WTC11 (cell line): Measurements from ENCODE around the gene PRODH. TPM values are rescaled to one million over a fixed set of nuclear protein-coding genes. Genes with fewer than 3 reads are reported as not detected.

ENCODE experiments used
- ATAC-seq: fragments of 200-7000 bp; cut with Tn5 transposase; 2 replicates; pipeline ENCODE4 v1.10.0; 2021; ENCODE audit warnings: mild to moderate bottlenecking, moderate library complexity
- CTCF ChIA-PET: fragments of 300-600 bp; sonication (Branson Sonifier 250); formaldehyde crosslinking; loops from one replicate; lab custom pipeline; 2021; ENCODE audit warnings: antibody characterized with exemption; lab: Charles Lee
- POLR2A ChIA-PET: fragments of 350-600 bp; sonication (Branson Sonifier 250); formaldehyde crosslinking; loops from one replicate; lab custom pipeline; 2021; ENCODE audit warnings: antibody characterized with exemption; lab: Charles Lee
- DNase-seq: peaks from one replicate; pipeline ENCODE4 v3.0.0; 2021; ENCODE audit warnings: low spot score
- H3K27ac Mint-ChIP-seq: 2 replicates; pipeline ENCODE4 v1.8.0; 2021; ENCODE audit warnings: mixed read lengths
- H3K27me3 Mint-ChIP-seq: 2 replicates; pipeline ENCODE4 v1.8.0; 2021; ENCODE audit warnings: low read depth, mild to moderate bottlenecking, moderate library complexity, mixed read lengths
- H3K36me3 Mint-ChIP-seq: 2 replicates; pipeline ENCODE4 v1.8.0; 2021; ENCODE audit warnings: mixed read lengths
- H3K4me1 Mint-ChIP-seq: 2 replicates; pipeline ENCODE4 v1.8.0; 2022; ENCODE audit warnings: mixed read lengths
- H3K4me3 Mint-ChIP-seq: 2 replicates; pipeline ENCODE4 v1.8.0; 2021; ENCODE audit warnings: mild to moderate bottlenecking, moderate library complexity, mixed read lengths
- H3K9me3 Mint-ChIP-seq: 2 replicates; pipeline ENCODE4 v1.8.0; 2021; ENCODE audit warnings: mixed read lengths
- AR ChIP-seq: fragments of 250-450 bp; sonication (Bioruptor Pico); IDR thresholded peaks from 2 replicates; pipeline ENCODE4 v1.9.0; 2021; ENCODE audit warnings: mild to moderate bottlenecking
- ATF3 ChIP-seq: sonication (generic); formaldehyde crosslinking; conservative IDR thresholded peaks from 2 replicates; pipeline ENCODE4 v1.8.1; 2022; ENCODE audit warnings: mild to moderate bottlenecking, missing genetic modification reagents
- CBFB ChIP-seq: sonication (generic); formaldehyde crosslinking; IDR thresholded peaks from 2 replicates; pipeline ENCODE4 v1.8.1; 2022; ENCODE audit warnings: mild to moderate bottlenecking, low read depth, missing genetic modification reagents
- CDX4 ChIP-seq: fragments of 250-450 bp; sonication (Bioruptor Pico); IDR thresholded peaks from 2 replicates; pipeline ENCODE4 v1.9.0; 2021; ENCODE audit warnings: moderate library complexity, mild to moderate bottlenecking, inconsistent platforms, borderline replicate concordance
- EMX1 ChIP-seq: fragments of 250-450 bp; sonication (Bioruptor Pico); IDR thresholded peaks from 2 replicates; pipeline ENCODE4 v1.8.0; 2021; ENCODE audit warnings: mild to moderate bottlenecking
- ETV6 ChIP-seq: sonication (generic); formaldehyde crosslinking; IDR thresholded peaks from 2 replicates; pipeline ENCODE4 v1.8.1; 2022; ENCODE audit warnings: mild to moderate bottlenecking, missing genetic modification reagents
- GRHL2 ChIP-seq: fragments of 250-450 bp; sonication (Bioruptor Pico); IDR thresholded peaks from 2 replicates; pipeline ENCODE4 v1.8.0; 2022; ENCODE audit warnings: mild to moderate bottlenecking, moderate library complexity; ENCODE audit not compliant: insufficient replicate concordance, severe bottlenecking
- GTF2I ChIP-seq: fragments of 250-450 bp; sonication (Bioruptor Pico); conservative IDR thresholded peaks from 2 replicates; pipeline ENCODE4 v1.4.0; 2021; ENCODE audit warnings: mild to moderate bottlenecking
- HMGA2 ChIP-seq: fragments of 250-450 bp; sonication (Bioruptor Pico); IDR thresholded peaks from 2 replicates; pipeline ENCODE4 v1.4.0; 2021; ENCODE audit warnings: mild to moderate bottlenecking, moderate library complexity
- HMGXB4 ChIP-seq: sonication (generic); formaldehyde crosslinking; IDR thresholded peaks from 2 replicates; pipeline ENCODE4 v1.8.1; 2023; ENCODE audit warnings: mild to moderate bottlenecking, moderate library complexity, missing genetic modification reagents
- MAX ChIP-seq: sonication (generic); formaldehyde crosslinking; IDR thresholded peaks from 2 replicates; pipeline ENCODE4 v1.8.0; 2022; ENCODE audit warnings: mild to moderate bottlenecking, missing genetic modification reagents
- PREB ChIP-seq: sonication (generic); formaldehyde crosslinking; IDR thresholded peaks from 2 replicates; pipeline ENCODE4 v1.8.1; 2022; ENCODE audit warnings: mild to moderate bottlenecking, missing genetic modification reagents, moderate library complexity, borderline replicate concordance
- RORB ChIP-seq: fragments of 250-450 bp; sonication (Bioruptor Pico); IDR thresholded peaks from 2 replicates; pipeline ENCODE4 v1.9.0; 2021; ENCODE audit warnings: mild to moderate bottlenecking
- SMAD4 ChIP-seq: sonication (generic); formaldehyde crosslinking; IDR thresholded peaks from 2 replicates; pipeline ENCODE4 v1.8.0; 2022; ENCODE audit warnings: mild to moderate bottlenecking, missing genetic modification reagents
- ZNF281 ChIP-seq: sonication (generic); formaldehyde crosslinking; IDR thresholded peaks from 2 replicates; pipeline ENCODE4 v1.8.0; 2023; ENCODE audit warnings: mild to moderate bottlenecking, missing genetic modification reagents
- ZNF396 ChIP-seq: fragments of 250-450 bp; sonication (Bioruptor Pico); IDR thresholded peaks from 2 replicates; pipeline ENCODE4 v1.8.0; 2021; ENCODE audit warnings: mild to moderate bottlenecking, moderate library complexity, borderline replicate concordance
- total RNA-seq: library from RNA; stranded (reverse); gene quantifications from 3 replicates; pipeline ENCODE4 v1.2.3, GENCODE V29; 2021

Gene PRODH
- total RNA-seq, 1 experiment from 2014 or later: 97.3 TPM

- Mint-ChIP-seq H3K36me3 (peaks cover 10% of the 10 kb centered on the region; the same call in 1 of the 2 replicates), H3K27ac (no peak overlapping the region), H3K4me1 (no peaks in the 10 kb centered on the region), H3K9me3 (peaks cover 16% of the 10 kb centered on the region)
- CTCF ChIA-PET: no interaction called here
- DNase-seq: no peak
- TF ChIP-seq ATF3 (CRISPR knock-in tag) (no peak), HMGA2 (no peak), CBFB (CRISPR knock-in tag) (no peak), HMGXB4 (CRISPR knock-in tag) (no peak), ZNF396 (CRISPR knock-in tag) (no peak), PREB (CRISPR knock-in tag) (no peak), EMX1 (no peak)
- TF ChIP-seq, all 79 proteins: peak for 0
- Mint-ChIP-seq H3K4me3 (no peak overlapping the region), H3K27me3 (peaks cover under 1% of the 10 kb centered on the region; the same call in 1 of the 2 replicates)
- ATAC-seq: no peak
- POLR2A ChIA-PET: no interaction called here
Measured at GRCh38 chr22:18976197-18976751, 40.2 kb upstream of the PRODH start.

- TF ChIP-seq GTF2I (CRISPR knock-in tag): no peak
- TF ChIP-seq CDX4: no peak
- TF ChIP-seq GRHL2 (CRISPR knock-in tag): no peak
- TF ChIP-seq ZNF281 (CRISPR knock-in tag): no peak
- Mint-ChIP-seq H3K4me3 (no peak overlapping the region), H3K27ac (no peak overlapping the region), H3K27me3 (no peaks in the 10 kb centered on the region), H3K9me3 (peaks cover 10% of the 10 kb centered on the region), H3K4me1 (no peaks in the 10 kb centered on the region), H3K36me3 (peaks cover 5% of the 10 kb centered on the region; the same call in 1 of the 2 replicates)
- ChIA-PET CTCF (no interaction called here), POLR2A (no interaction called here)
- ATAC-seq (no peak), DNase-seq (no peak)
Measured at GRCh38 chr22:18975434-18976196, 39.5 kb upstream of the PRODH start.

- 0 out of 2 replicates have a peak, but pooled peaks cover 3% of the 10 kb centered on the region for H3K36me3 Mint-ChIP-seq
- POLR2A ChIA-PET: no interaction called here
- ATAC-seq: no peak
- H3K27me3 Mint-ChIP-seq: 0 out of 2 replicates have a peak, but pooled peaks cover under 1% of the 10 kb centered on the region
- peaks cover 3% of the 10 kb centered on the region for H3K9me3 Mint-ChIP-seq
- no peak overlapping the region for H3K4me3 Mint-ChIP-seq
- DNase-seq: no peak
- TF ChIP-seq AR: no peak
- TF ChIP-seq ETV6 (CRISPR knock-in tag): no peak
- no peak for TF ChIP-seq RORB (CRISPR knock-in tag)
- no peak for TF ChIP-seq MAX (CRISPR knock-in tag)
- TF ChIP-seq SMAD4: no peak
- CTCF ChIA-PET: interaction anchor here (0.6 kb wide), 1 partner anchor 8 kb away, joined by 5 read pairs; no protein-coding TSS in a partner anchor
- H3K4me1 Mint-ChIP-seq: peaks cover 1% of the 10 kb centered on the region; the same call in 1 of the 2 replicates
- H3K27ac Mint-ChIP-seq: no peak overlapping the region
Measured at GRCh38 chr22:18974477-18975180, 38.5 kb upstream of the PRODH start.
